Peyer's patch (tissue), 4 donors: ENCODE results near the gene DUOX1.

Source experiments
- CTCF ChIP-seq, 6 experiments: fragments of 450-650 bp in 4 of 6; fragments of 200-600 bp in 2 of 6; sonication (generic) in 1 of 6; IDR thresholded peaks; one replicate each; pipeline ENCODE4 v1.5.1; 2017 to 2019; ENCODE audit warnings: antibody characterized with exemption in 6 of 6, mild to moderate bottlenecking in 3 of 6, moderate library complexity in 1 of 6
- POLR2A ChIP-seq, 2 donors: fragments of 450-650 bp; IDR thresholded peaks; one replicate each; pipeline ENCODE4 v1.5.1; 2017; ENCODE audit warnings: antibody characterized with exemption in 2 of 2, mild to moderate bottlenecking in 2 of 2, moderate library complexity in 2 of 2

DNA sequence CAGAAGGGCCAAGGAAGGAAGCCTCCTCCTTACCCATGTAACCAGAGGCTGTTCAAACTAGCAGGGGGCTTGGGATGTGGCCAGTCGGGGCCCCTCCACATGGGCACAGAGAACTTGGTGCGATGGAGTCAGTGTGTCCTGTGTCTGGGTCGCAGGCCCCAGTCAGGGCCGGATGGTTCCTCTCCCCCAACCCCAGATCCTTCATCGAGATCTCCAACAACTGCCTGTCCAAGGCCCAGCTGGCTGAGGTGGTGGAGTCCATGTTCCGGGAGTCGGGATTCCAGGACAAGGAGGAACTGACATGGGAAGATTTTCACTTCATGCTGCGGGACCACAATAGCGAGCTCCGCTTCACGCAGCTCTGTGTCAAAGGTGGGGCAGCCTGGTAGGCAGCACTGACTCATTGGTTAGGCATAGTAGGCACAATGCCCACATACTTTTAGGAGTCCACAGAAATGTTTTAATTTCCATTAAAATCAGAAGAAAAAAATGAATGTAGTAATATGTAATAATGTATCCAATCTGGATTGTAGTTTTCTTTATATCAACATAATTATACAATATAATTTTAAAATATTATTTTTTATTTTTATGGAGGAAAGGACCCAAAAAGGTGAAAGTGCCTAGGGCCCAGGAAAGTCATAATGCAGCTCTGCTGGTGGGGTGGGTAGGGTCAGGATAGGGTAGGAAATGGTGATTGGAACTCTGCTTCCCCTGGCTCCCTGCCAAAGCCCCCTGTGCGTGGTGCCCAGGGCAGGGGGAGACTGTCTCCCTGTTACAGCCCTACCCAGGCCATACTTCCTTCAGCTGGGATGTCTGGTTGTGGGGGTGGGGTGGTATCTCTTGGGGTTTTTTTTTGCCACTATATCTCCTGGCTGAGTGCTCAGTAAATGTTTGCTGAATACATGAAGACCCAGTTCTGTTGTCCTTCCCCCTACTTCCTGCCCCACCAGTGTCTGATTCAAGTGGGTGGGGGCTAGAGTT lies 18.6 kb downstream of the DUOX1 start:
- TF ChIP-seq CTCF (IDR thresholded peaks at IDR 0.05) (no peak), POLR2A (IDR thresholded peaks at IDR 0.05) (no peak)
